ENCODE data around the gene HMGN3. TPM values are rescaled to one million over a fixed set of nuclear protein-coding genes. Genes with fewer than 3 reads are reported as not detected.

HMGN3 gene
- total RNA-seq, 4 donors from 2014 or later: 9.3 to 102 (median 16.5) TPM

GRCh38 chr6:79225717-79226599 is 8.5 kb downstream of the HMGN3 start:
- H3K4me3 ChIP-seq: no peak overlapping the region
- DNase-seq: no peak
- H3K9me3 ChIP-seq: no peaks in the 10 kb centered on the region
- H3K4me1 ChIP-seq: peaks cover 0 to 6% (median 0%) of the 10 kb centered on the region in 4 donors
- H3K27me3 ChIP-seq: no peaks in the 10 kb centered on the region
- H3K36me3 ChIP-seq: no peaks in the 10 kb centered on the region
- TF ChIP-seq, protein P1, sequence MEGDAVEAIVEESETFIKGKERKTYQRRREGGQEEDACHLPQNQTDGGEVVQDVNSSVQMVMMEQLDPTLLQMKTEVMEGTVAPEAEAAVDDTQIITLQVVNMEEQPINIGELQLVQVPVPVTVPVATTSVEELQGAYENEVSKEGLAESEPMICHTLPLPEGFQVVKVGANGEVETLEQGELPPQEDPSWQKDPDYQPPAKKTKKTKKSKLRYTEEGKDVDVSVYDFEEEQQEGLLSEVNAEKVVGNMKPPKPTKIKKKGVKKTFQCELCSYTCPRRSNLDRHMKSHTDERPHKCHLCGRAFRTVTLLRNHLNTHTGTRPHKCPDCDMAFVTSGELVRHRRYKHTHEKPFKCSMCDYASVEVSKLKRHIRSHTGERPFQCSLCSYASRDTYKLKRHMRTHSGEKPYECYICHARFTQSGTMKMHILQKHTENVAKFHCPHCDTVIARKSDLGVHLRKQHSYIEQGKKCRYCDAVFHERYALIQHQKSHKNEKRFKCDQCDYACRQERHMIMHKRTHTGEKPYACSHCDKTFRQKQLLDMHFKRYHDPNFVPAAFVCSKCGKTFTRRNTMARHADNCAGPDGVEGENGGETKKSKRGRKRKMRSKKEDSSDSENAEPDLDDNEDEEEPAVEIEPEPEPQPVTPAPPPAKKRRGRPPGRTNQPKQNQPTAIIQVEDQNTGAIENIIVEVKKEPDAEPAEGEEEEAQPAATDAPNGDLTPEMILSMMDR (IDR thresholded peaks at IDR 0.05): no peak
- TF ChIP-seq POLR2A (IDR thresholded peaks at IDR 0.05): no peak
- H3K27ac ChIP-seq: no peak overlapping the region

GRCh38 chr6:79223611-79224404 is 10.7 kb downstream of the HMGN3 start:
- Histone ChIP-seq H3K36me3 (no peaks in the 10 kb centered on the region), H3K4me1 (peaks cover 0 to 6% (median 0%) of the 10 kb centered on the region in 4 donors), H3K27ac (no peak overlapping the region), H3K9me3 (no peaks in the 10 kb centered on the region), H3K27me3 (no peaks in the 10 kb centered on the region), H3K4me3 (no peak overlapping the region)
- no peak for DNase-seq
- TF ChIP-seq, protein P1 (IDR thresholded peaks at IDR 0.05): no peak
- TF ChIP-seq POLR2A (IDR thresholded peaks at IDR 0.05): no peak

DNA sequence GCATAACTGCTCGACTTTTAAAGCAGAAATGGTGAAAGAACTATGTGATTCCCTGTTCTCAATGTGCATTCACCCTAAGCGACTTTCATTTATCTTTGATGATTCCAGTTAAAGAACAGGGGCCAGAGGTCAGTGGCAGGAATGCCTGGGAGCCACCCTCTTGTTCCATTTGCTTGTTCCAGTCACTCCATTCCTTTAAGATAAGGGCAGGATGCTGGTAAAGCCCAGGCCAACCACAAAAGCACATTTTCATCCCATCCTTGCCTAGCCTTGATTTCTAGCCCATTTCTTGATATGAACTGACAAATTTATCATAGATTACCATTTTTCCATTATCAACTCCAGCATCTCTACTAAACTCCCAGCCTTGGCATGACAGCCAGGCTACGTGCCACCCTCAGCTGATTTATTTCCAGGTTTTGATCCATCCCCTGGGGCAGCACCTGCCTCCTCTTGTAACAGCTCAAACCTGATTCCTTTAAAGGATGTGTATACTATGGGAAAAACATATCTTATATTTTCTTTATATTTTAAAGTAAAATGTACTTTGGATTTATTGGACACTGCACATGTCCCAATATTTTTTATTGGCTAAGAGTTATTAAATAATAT is 19.2 kb downstream of the HMGN3 start:
- Histone ChIP-seq H3K4me3 (no peak overlapping the region), H3K36me3 (no peaks in the 10 kb centered on the region), H3K4me1 (no peaks in the 10 kb centered on the region), H3K27ac (no peak overlapping the region), H3K27me3 (no peaks in the 10 kb centered on the region), H3K9me3 (no peaks in the 10 kb centered on the region)
- TF ChIP-seq POLR2A (IDR thresholded peaks at IDR 0.05): no peak
- TF ChIP-seq, protein P1 (IDR thresholded peaks at IDR 0.05): no peak
- DNase-seq: no peak

DNA sequence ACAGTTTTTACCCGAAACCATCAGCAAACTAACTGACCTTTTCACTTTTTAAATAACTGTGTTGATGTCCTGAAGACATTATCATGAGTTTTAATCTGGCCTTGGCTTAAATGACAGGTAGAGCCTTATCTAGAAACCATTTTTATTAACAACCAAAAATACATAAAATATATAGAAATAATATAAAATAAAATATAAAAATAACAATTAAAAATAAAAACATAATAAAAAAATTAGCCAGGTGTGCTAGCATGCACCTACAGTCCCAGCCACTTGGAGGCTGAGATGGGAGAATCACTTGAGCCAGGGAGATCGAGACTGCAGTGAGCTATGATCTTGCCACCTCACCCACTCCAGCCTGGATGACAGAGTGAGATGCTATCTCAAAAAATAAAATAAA is 21.6 kb downstream of the HMGN3 start:
- Histone ChIP-seq H3K36me3 (no peaks in the 10 kb centered on the region), H3K27ac (no peak overlapping the region), H3K4me3 (no peak overlapping the region), H3K27me3 (no peaks in the 10 kb centered on the region), H3K4me1 (no peaks in the 10 kb centered on the region), H3K9me3 (no peaks in the 10 kb centered on the region)
- DNase-seq: no peak
- no peak for TF ChIP-seq POLR2A (IDR thresholded peaks at IDR 0.05)
- TF ChIP-seq, protein P1 (IDR thresholded peaks at IDR 0.05): no peak

DNA sequence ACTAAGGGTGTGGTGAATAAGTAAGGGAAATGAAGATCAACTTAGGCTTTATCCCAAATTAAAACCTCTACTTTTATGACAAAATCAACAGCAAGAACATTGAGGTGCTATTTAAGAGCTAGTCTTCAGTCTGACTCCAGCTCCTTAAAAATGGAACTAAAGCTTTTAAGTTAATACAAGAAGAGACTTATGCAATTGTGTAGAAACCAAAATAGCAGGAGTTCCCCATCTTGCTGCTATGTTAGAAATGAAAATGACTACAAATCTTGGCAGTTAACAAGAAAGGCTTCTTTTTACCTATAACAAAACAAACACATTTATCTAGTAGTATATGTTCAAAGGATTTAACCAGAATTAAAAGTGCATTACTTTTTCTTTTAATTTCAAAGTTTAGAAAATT is 25.7 kb downstream of the HMGN3 start:
- no peak for TF ChIP-seq POLR2A (IDR thresholded peaks at IDR 0.05)
- TF ChIP-seq, protein P1 (IDR thresholded peaks at IDR 0.05): no peak
- DNase-seq: no peak
- no peak overlapping the region for H3K4me3 ChIP-seq
- no peaks in the 10 kb centered on the region for H3K4me1 ChIP-seq
- H3K36me3 ChIP-seq: peaks cover 0 to 6% (median 0%) of the 10 kb centered on the region in 3 donors
- H3K9me3 ChIP-seq: no peaks in the 10 kb centered on the region
- H3K27ac ChIP-seq: no peak overlapping the region
- no peaks in the 10 kb centered on the region for H3K27me3 ChIP-seq
